D721Med (cell line): ENCODE data around the gene IMMP1L.
A peak's percentile ranks its signal among the peaks of the same experiment; 100 is the strongest.

ENCODE experiments used
- DNase-seq: peaks from one replicate; pipeline ENCODE4 v3.0.0; 2011; ENCODE audit warnings: low spot score; ENCODE audit not compliant: insufficient read length
- FAIRE-seq: peaks from 2 replicates; lab custom pipeline; 2011; peaks lifted over from hg19 to GRCh38; lab: Jason Lieb, UNC
- TF ChIP-seq, protein P1 (sequence below): IDR thresholded peaks from 2 replicates; pipeline ENCODE4 v1.5.1; 2012; ENCODE audit warnings: mild to moderate bottlenecking, control low read depth; ENCODE audit not compliant: insufficient read depth; ENCODE audit errors: missing control alignments

IMMP1L gene

DNA sequence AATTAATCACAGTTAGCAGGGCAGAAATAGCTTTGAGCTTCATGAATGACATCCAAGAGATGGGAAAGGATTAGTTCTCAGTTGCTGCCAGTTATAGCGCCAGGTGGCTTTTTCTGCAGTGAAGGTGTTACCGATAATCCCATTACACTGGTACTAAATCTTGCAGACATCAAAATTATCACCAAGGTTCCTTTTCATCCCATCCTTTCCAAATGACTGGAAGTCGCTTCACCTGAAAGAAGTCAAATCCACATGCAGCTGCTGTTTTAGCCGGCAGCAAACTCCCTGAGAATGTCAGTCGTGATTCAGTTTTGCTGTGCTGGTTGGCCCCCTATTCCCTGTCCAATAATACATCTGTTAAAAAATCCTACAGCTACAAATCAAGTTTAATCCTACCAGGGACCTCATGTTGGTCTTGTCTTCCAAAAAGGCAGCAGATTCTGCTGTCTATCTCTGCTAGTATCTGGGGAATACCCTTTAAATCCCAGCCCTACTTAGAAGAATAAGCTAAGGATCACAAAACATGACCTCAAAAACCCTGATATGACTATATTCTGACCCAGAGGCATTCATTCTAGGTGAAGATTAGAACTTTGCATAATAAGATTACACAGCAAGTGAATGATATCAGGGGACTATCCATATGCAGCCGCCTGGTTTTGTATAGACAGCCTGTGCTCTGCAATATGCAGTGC, 31.7 kb downstream of the IMMP1L start:
- peak; percentile 98 for FAIRE-seq
- TF ChIP-seq, protein P1, sequence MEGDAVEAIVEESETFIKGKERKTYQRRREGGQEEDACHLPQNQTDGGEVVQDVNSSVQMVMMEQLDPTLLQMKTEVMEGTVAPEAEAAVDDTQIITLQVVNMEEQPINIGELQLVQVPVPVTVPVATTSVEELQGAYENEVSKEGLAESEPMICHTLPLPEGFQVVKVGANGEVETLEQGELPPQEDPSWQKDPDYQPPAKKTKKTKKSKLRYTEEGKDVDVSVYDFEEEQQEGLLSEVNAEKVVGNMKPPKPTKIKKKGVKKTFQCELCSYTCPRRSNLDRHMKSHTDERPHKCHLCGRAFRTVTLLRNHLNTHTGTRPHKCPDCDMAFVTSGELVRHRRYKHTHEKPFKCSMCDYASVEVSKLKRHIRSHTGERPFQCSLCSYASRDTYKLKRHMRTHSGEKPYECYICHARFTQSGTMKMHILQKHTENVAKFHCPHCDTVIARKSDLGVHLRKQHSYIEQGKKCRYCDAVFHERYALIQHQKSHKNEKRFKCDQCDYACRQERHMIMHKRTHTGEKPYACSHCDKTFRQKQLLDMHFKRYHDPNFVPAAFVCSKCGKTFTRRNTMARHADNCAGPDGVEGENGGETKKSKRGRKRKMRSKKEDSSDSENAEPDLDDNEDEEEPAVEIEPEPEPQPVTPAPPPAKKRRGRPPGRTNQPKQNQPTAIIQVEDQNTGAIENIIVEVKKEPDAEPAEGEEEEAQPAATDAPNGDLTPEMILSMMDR = no peak
- DNase-seq = no peak

DNA sequence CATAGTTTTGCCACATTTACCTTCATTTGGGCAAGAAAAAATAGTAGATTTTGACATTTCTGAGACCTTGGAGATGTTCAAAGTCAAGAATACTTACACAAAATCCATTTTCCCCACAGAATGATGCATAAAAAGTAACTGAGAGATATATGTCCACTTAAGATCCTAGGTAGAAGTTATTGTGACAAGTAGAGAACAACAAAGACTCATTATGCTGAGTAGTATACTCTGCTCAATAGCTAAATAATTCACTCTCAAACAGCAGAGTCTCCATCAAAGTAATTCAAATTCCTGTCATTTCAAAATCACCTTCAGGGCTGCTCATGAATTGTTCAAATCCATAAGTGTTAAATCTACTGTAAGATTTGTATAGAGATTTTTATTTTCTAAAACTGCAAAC, 35.3 kb downstream of the IMMP1L start:
- TF ChIP-seq, protein P1 = no peak
- DNase-seq (no peak), FAIRE-seq (no peak)

DNA sequence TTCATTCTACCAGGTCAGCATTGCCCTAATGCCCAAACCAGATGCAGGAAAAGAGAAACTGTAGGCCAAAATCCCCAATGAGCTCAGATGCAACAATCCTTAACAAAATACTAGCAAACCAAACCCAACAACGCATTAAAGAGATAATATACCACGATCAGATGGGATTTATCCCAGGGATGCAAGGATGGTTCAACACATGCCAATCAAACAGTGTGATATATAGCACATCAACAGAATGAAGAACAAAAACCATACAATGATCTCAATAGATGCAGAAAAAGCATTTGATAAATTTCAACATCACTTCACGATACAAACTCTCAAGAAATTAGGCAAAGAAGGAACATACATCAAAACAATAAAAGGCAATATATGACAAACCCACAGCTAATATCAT, 45.0 kb downstream of the IMMP1L start:
- FAIRE-seq (no peak), DNase-seq (no peak)
- TF ChIP-seq, protein P1 = no peak

DNA sequence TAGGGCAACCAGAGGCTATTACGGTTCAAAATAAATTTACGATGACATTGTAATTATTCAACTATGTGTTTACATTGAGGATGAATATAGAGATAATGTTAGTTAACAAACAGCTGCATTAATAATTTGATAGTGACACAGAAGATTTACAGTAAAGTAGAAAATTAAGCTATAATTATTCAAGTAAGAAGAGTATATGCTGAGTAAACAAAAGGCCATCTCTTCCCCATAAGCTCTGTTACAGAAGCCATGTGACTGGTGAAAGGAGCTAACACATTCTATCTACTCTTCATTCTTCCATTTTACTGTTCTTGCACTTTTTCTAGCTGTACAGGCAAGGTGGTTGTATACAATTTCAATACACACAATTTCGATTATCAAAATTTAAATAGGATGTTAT, 54.2 kb downstream of the IMMP1L start:
- FAIRE-seq (no peak), DNase-seq (no peak)
- TF ChIP-seq, protein P1 = no peak

DNA sequence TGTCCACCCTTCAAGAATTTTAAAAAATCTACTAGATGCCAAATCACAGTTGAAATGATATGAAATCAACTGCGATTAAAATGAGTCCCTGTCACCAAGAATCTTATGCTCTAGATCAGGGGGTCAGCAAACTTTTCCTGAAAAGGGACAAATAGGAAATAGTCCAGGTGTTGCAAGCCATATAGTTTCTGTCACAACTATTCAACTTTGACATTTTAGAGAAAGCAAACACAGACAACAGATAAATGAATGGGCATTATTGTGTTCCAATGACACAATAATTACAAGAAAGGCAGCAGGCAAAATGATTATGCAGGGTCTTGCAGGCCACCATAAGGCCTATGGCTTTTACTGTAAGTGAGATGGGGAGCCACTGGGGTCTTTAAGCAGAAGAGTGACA, 58.6 kb downstream of the IMMP1L start:
- FAIRE-seq (no peak), DNase-seq (no peak)
- TF ChIP-seq, protein P1 = no peak

DNA sequence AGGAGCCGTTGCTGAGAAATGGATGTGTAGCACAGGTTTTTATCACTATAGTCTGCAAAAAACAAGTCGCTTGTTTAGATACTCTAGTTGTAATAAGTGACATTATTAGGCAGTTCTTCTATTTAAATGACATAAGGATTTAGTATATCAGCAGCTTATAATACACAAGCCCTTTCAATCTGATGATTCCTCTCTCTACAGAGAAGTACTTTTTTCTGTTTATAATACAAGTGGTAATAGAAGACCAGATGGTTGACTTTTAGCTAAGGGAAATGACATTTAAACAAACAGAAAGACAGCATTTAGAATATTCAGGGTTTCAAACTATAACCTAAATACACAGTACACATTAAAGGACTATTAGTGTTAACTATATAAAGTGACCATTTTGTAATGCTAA, 60.4 kb downstream of the IMMP1L start:
- TF ChIP-seq, protein P1 = no peak
- FAIRE-seq = no peak
- DNase-seq = no peak

DNA sequence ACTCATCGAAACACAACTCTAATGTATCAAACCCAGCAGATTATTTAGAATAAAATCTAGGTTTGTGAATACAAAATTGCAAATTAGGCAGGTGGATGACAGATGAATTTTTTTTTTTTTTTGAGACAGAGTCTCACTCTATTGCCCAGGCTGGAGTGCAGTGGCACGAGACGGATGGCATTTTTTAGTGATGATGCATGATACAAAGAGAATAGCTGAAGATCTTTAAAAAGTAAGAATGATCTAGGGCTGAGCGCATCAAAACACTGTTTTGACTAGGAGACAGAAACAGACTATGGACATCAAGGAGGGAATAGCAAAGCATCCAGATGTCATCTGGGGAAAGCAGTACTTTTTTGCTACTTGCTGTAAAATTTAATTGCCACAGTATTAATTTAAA, 63.8 kb downstream of the IMMP1L start:
- DNase-seq (no peak), FAIRE-seq (no peak)
- TF ChIP-seq, protein P1 = no peak
